ENCODE measurements around the gene SLC10A7.

Gene SLC10A7

GRCh38 chr4:146317783-146318182 lies 204.0 kb downstream of the SLC10A7 start:
- Histone ChIP-seq H3K9ac (ENCODE audit: low read length) (no peak overlapping the region), H3K9me3 (replicated peaks; ENCODE audit: insufficient read depth, low read length) (no peaks in the 10 kb centered on the region), H2AFZ (ENCODE audit: low read length) (no peak overlapping the region), H3K36me3 (replicated peaks; ENCODE audit: insufficient read depth, low read length) (no peaks in the 10 kb centered on the region), H3K9me2 (replicated peaks; ENCODE audit: insufficient read depth, low read length) (no peaks in the 10 kb centered on the region), H3K4me2 (ENCODE audit: low read depth, low read length) (no peak overlapping the region), H3K4me3 (ENCODE audit: low read length) (no peak overlapping the region), H4K20me1 (ENCODE audit: insufficient read depth, low read length) (no peaks in the 10 kb centered on the region), H3K79me2 (ENCODE audit: low read length) (no peaks in the 10 kb centered on the region), H3K27me3 (replicated peaks; ENCODE audit: insufficient read depth, low read length) (no peaks in the 10 kb centered on the region), H3K27ac (ENCODE audit: low read length) (no peak overlapping the region), H3K4me1 (ENCODE audit: low read length) (no peaks in the 10 kb centered on the region), H3F3A (ENCODE audit: insufficient read depth, low read length) (no peaks in the 10 kb centered on the region)
- TF ChIP-seq, protein P1, sequence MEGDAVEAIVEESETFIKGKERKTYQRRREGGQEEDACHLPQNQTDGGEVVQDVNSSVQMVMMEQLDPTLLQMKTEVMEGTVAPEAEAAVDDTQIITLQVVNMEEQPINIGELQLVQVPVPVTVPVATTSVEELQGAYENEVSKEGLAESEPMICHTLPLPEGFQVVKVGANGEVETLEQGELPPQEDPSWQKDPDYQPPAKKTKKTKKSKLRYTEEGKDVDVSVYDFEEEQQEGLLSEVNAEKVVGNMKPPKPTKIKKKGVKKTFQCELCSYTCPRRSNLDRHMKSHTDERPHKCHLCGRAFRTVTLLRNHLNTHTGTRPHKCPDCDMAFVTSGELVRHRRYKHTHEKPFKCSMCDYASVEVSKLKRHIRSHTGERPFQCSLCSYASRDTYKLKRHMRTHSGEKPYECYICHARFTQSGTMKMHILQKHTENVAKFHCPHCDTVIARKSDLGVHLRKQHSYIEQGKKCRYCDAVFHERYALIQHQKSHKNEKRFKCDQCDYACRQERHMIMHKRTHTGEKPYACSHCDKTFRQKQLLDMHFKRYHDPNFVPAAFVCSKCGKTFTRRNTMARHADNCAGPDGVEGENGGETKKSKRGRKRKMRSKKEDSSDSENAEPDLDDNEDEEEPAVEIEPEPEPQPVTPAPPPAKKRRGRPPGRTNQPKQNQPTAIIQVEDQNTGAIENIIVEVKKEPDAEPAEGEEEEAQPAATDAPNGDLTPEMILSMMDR (IDR thresholded peaks at IDR 0.05; ENCODE audit: low read length) = no peak
- no peak for TF ChIP-seq EZH2 (optimal IDR thresholded peaks at IDR 0.05; ENCODE audit: low read depth, low read length)
- no peak for TF ChIP-seq EZH2phosphoT487 (IDR thresholded peaks at IDR 0.05; ENCODE audit: low read length)
- no peak for DNase-seq

- Histone ChIP-seq H3K4me2 (ENCODE audit: low read depth, low read length) (no peak overlapping the region), H3K9ac (ENCODE audit: low read length) (no peak overlapping the region), H4K20me1 (ENCODE audit: insufficient read depth, low read length) (no peaks in the 10 kb centered on the region), H3F3A (ENCODE audit: insufficient read depth, low read length) (no peaks in the 10 kb centered on the region), H3K4me3 (ENCODE audit: low read length) (no peak overlapping the region), H3K9me3 (replicated peaks; ENCODE audit: insufficient read depth, low read length) (no peaks in the 10 kb centered on the region), H3K36me3 (replicated peaks; ENCODE audit: insufficient read depth, low read length) (no peaks in the 10 kb centered on the region), H3K9me2 (replicated peaks; ENCODE audit: insufficient read depth, low read length) (no peaks in the 10 kb centered on the region), H3K79me2 (ENCODE audit: low read length) (no peaks in the 10 kb centered on the region), H3K4me1 (ENCODE audit: low read length) (peaks cover 14% of the 10 kb centered on the region), H3K27ac (ENCODE audit: low read length) (no peak overlapping the region), H3K27me3 (replicated peaks; ENCODE audit: insufficient read depth, low read length) (no peaks in the 10 kb centered on the region), H2AFZ (ENCODE audit: low read length) (no peak overlapping the region)
- no peak for DNase-seq
- TF ChIP-seq, protein P1 (IDR thresholded peaks at IDR 0.05; ENCODE audit: low read length) = no peak
- TF ChIP-seq EZH2 (optimal IDR thresholded peaks at IDR 0.05; ENCODE audit: low read depth, low read length) (no peak), EZH2phosphoT487 (IDR thresholded peaks at IDR 0.05; ENCODE audit: low read length) (no peak)
These were observed 206.6 kb downstream of the SLC10A7 start for GRCh38 chr4:146315184-146315583.

DNA sequence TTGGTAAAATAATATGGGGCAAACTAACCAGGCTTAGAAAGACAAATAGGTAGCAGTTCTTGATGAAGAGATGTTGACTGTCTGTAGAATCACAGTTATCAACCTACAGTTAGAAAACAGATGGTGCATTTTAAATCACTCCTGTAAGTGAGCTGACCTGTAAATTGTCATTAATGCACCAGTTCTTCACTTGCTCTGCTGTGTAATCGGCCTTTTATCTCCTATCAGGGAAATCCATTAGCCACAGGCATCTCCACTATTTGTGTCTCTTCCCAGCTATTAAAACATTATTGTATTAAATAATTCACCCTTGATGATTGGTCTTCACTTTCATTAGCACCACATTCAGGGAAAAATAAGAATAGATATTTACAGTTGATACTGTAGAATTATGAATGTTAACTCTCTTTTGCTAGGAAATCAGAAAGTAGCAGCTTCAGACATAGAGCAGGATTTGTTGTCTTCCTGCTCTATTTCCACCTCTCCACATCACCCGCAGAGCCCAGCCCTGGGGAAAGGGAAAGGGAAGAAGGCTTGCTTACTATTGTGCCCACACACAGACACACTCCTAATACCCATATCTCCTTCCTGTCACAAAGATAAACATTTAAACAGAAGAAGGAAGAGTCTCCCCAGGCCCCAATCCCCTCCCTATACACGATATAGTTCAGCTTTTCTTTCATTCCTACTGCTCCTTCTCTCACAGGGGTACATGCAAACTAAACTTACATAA lies 210.3 kb downstream of the SLC10A7 start:
- no peaks in the 10 kb centered on the region for H3K9me3 ChIP-seq (replicated peaks; ENCODE audit: insufficient read depth, low read length)
- H3K4me2 ChIP-seq (ENCODE audit: low read depth, low read length) = no peak overlapping the region
- no peak overlapping the region for H3K9ac ChIP-seq (ENCODE audit: low read length)
- no peak overlapping the region for H3K4me3 ChIP-seq (ENCODE audit: low read length)
- no peaks in the 10 kb centered on the region for H3F3A ChIP-seq (ENCODE audit: insufficient read depth, low read length)
- H3K79me2 ChIP-seq (ENCODE audit: low read length) = no peaks in the 10 kb centered on the region
- no peak for TF ChIP-seq EZH2 (optimal IDR thresholded peaks at IDR 0.05; ENCODE audit: low read depth, low read length)
- TF ChIP-seq, protein P1 (IDR thresholded peaks at IDR 0.05; ENCODE audit: low read length) = no peak
- TF ChIP-seq EZH2phosphoT487 (IDR thresholded peaks at IDR 0.05; ENCODE audit: low read length) = no peak
- H3K27ac ChIP-seq (ENCODE audit: low read length) = no peak overlapping the region
- H3K4me1 ChIP-seq (ENCODE audit: low read length) = peaks cover 18% of the 10 kb centered on the region
- H3K36me3 ChIP-seq (replicated peaks; ENCODE audit: insufficient read depth, low read length) = no peaks in the 10 kb centered on the region
- H3K9me2 ChIP-seq (replicated peaks; ENCODE audit: insufficient read depth, low read length) = no peaks in the 10 kb centered on the region
- no peaks in the 10 kb centered on the region for H3K27me3 ChIP-seq (replicated peaks; ENCODE audit: insufficient read depth, low read length)
- DNase-seq = no peak
- H4K20me1 ChIP-seq (ENCODE audit: insufficient read depth, low read length) = no peaks in the 10 kb centered on the region
- no peak overlapping the region for H2AFZ ChIP-seq (ENCODE audit: low read length)
